ENCODE results near the gene CLEC17A. TPM values are rescaled to one million over a fixed set of nuclear protein-coding genes. Genes with fewer than 3 reads are reported as not detected.
"Not testable (repeated sequence)": the region's sequence is repeated elsewhere in the genome, so short reads cannot be mapped to it uniquely, and the experiment has no call there.

The CLEC17A gene
- total and polyA plus RNA-seq, 3 donors from 2014 or later = 0.56 to 1.4 (median 1.3) TPM

- Histone ChIP-seq H3K27me3 (no peaks in the 10 kb centered on the region), H3K9me3 (no peaks in the 10 kb centered on the region), H3K4me1 (peaks cover 23% of the 10 kb centered on the region), H3K36me3 (ENCODE audit: low read depth, missing control alignments) (no peaks in the 10 kb centered on the region), H3K4me3 (no peak overlapping the region), H3K27ac (no peak overlapping the region)
- no peak for DNase-seq
- intact Hi-C loops (cut with DNase I; ENCODE audit: low total_unique reads) = no loop called here
- WGBS, 2 donors = 72 to 92% methylated on average over 19 to 23 of the region's 23 CpGs
- TF ChIP-seq POLR2A (IDR thresholded peaks at IDR 0.05) (no peak), CTCF (IDR thresholded peaks at IDR 0.05) (no peak)
These were observed 20.0 kb upstream of the CLEC17A start for GRCh38 chr19:14562660-14563589.

GRCh38 chr19:14563590-14563926, 19.3 kb upstream of the CLEC17A start:
- TF ChIP-seq CTCF (IDR thresholded peaks at IDR 0.05) (no peak), POLR2A (IDR thresholded peaks at IDR 0.05) (no peak)
- Histone ChIP-seq H3K27me3 (no peaks in the 10 kb centered on the region), H3K4me3 (peak overlapping the region in 1 of 2 donors; percentile 7), H3K4me1 (peaks cover 23% of the 10 kb centered on the region), H3K9me3 (no peaks in the 10 kb centered on the region), H3K36me3 (ENCODE audit: low read depth, missing control alignments) (no peaks in the 10 kb centered on the region), H3K27ac (no peak overlapping the region)
- no peak for DNase-seq
- WGBS, 2 donors = 76 to 87% methylated on average over 8 to 16 of the region's 16 CpGs
- intact Hi-C loops (cut with DNase I; ENCODE audit: low total_unique reads) = no loop called here

GRCh38 chr19:14563989-14564651, 18.8 kb upstream of the CLEC17A start:
- no peak overlapping the region for H3K27ac ChIP-seq
- 66 to 67% methylated on average over 28 to 32 of the region's 33 CpGs for WGBS, 2 donors
- intact Hi-C loops (cut with DNase I; ENCODE audit: low total_unique reads) = no loop called here
- peak; percentile 71 for DNase-seq
- H3K4me3 ChIP-seq = peak overlapping the region in 1 of 2 donors; percentile 7
- no peaks in the 10 kb centered on the region for H3K9me3 ChIP-seq
- H3K36me3 ChIP-seq (ENCODE audit: low read depth, missing control alignments) = no peaks in the 10 kb centered on the region
- H3K4me1 ChIP-seq = peaks cover 28% of the 10 kb centered on the region
- TF ChIP-seq CTCF (IDR thresholded peaks at IDR 0.05) (no peak), POLR2A (IDR thresholded peaks at IDR 0.05) (no peak)
- H3K27me3 ChIP-seq = no peaks in the 10 kb centered on the region

- DNase-seq; H3K9me3 ChIP-seq; H3K27me3 ChIP-seq; H3K36me3 ChIP-seq (ENCODE audit: low read depth, missing control alignments); H3K27ac ChIP-seq; intact Hi-C loops (cut with DNase I; ENCODE audit: low total_unique reads): not testable (repeated sequence)
- Histone ChIP-seq H3K4me1 (peaks cover 34% of the 10 kb centered on the region), H3K4me3 (peak overlapping the region in 1 of 2 donors; percentile 29)
- WGBS, 2 donors = 49 to 69% methylated on average over 11 to 22 of the region's 22 CpGs
These were observed 18.1 kb upstream of the CLEC17A start for GRCh38 chr19:14564652-14565297.

- Histone ChIP-seq H3K27me3 (no peaks in the 10 kb centered on the region), H3K4me3 (peak overlapping the region in 1 of 2 donors; percentile 29), H3K36me3 (ENCODE audit: low read depth, missing control alignments) (no peaks in the 10 kb centered on the region), H3K4me1 (peaks cover 35% of the 10 kb centered on the region), H3K9me3 (no peaks in the 10 kb centered on the region), H3K27ac (no peak overlapping the region)
- intact Hi-C loops (cut with DNase I; ENCODE audit: low total_unique reads) = no loop called here
- DNase-seq = no peak
- TF ChIP-seq POLR2A (IDR thresholded peaks at IDR 0.05) (no peak), CTCF (IDR thresholded peaks at IDR 0.05) (no peak)
- 59 to 67% methylated on average over 9 to 21 of the region's 22 CpGs for WGBS, 2 donors
These were observed 17.6 kb upstream of the CLEC17A start for GRCh38 chr19:14565298-14565679.
